ENCODE data around the gene KRTAP10-10.

GRCh38 chr21:44686843-44687561 is 49.8 kb downstream of the KRTAP10-10 start:
- TF ChIP-seq CTCF (IDR thresholded peaks at IDR 0.05 in 8 of 11, conservative IDR thresholded peaks at IDR 0.05 in 3 of 11), result no peak
- no peak for TF ChIP-seq POLR2A (IDR thresholded peaks at IDR 0.05)
- TF ChIP-seq POLR2AphosphoS5 (IDR thresholded peaks at IDR 0.05), result no peak
